Thymus (tissue), 11 donors: ENCODE data around the gene TMTC4. TPM values are rescaled to one million over a fixed set of nuclear protein-coding genes. Genes with fewer than 3 reads are reported as not detected.
"Not testable (repeated sequence)": the region's sequence is repeated elsewhere in the genome, so short reads cannot be mapped to it uniquely, and the experiment has no call there.

ENCODE experiments used
- DNase-seq, 9 donors: peaks; one replicate each; pipeline ENCODE4 v3.0.0-alpha.2; 2013; ENCODE audit warnings: low spot score in 9 of 9, low read depth in 6 of 9, missing footprints in 1 of 9
- H3K27ac ChIP-seq, 2 donors: one replicate each; pipeline ENCODE4 v1.5.1; 2013; ENCODE audit warnings: control low read depth in 1 of 2, low read depth in 1 of 2, low read length in 1 of 2, mild to moderate bottlenecking in 1 of 2, moderate library complexity in 1 of 2
- H3K27me3 ChIP-seq, 2 donors: one replicate each; pipeline ENCODE4 v1.5.1; 2013; ENCODE audit warnings: low read length in 1 of 2; ENCODE audit not compliant: control insufficient read depth in 2 of 2, insufficient read depth in 1 of 2
- H3K36me3 ChIP-seq, 2 donors: one replicate each; pipeline ENCODE4 v1.5.1; 2013; ENCODE audit warnings: low read length in 1 of 2, mild to moderate bottlenecking in 1 of 2, moderate library complexity in 1 of 2; ENCODE audit not compliant: control insufficient read depth in 2 of 2, insufficient read depth in 2 of 2
- H3K4me1 ChIP-seq, 2 donors: one replicate each; pipeline ENCODE4 v1.5.1; 2013; ENCODE audit warnings: low read length in 2 of 2; ENCODE audit not compliant: control insufficient read depth in 2 of 2, insufficient read depth in 2 of 2
- H3K4me3 ChIP-seq, 2 donors: one replicate each; pipeline ENCODE4 v1.5.1; 2013; ENCODE audit warnings: low read length in 2 of 2, control low read depth in 1 of 2, mild to moderate bottlenecking in 1 of 2
- H3K9me3 ChIP-seq, 2 donors: one replicate each; pipeline ENCODE4 v1.5.1; 2013; ENCODE audit warnings: low read length in 1 of 2, mild to moderate bottlenecking in 1 of 2; ENCODE audit not compliant: control insufficient read depth in 2 of 2, insufficient read depth in 1 of 2
- WGBS: extraction: QIAGEN DNeasy Blood & Tissue Kit; methylation state at CpG from one replicate; pipeline ENCODE4 v1.1.7; 2013; 5-methylcytosine and 5-hydroxymethylcytosine counted together
- polyA plus RNA-seq: library from polyadenylated mRNA; stranded (reverse); fragments of 200-250 nt; gene quantifications from one replicate; pipeline ENCODE4 v1.2.3, GENCODE V29; 2013
- total RNA-seq: library from RNA; stranded (reverse); fragments of 120-200 nt; gene quantifications from one replicate; pipeline ENCODE4 v1.2.4, GENCODE V29; 2013
- donor health status: healthy.

The TMTC4 gene
- total and polyA plus RNA-seq, 2 donors: 8.8 to 11.7 TPM

- Histone ChIP-seq H3K36me3 (no peaks in the 10 kb centered on the region), H3K27ac (peak within 1 kb of the TSS; percentile 65 to 92), H3K4me3 (peak within 1 kb of the TSS; percentile 54 to 81), H3K4me1 (peaks cover 3 to 14% of the 10 kb centered on the region in 2 donors), H3K27me3 (no peaks in the 10 kb centered on the region), H3K9me3 (no peaks in the 10 kb centered on the region)
- DNase-seq: peak; percentile 26 to 87 (median 65)
- WGBS: 10% methylated on average over 82 of the region's 82 CpGs
Observed at GRCh38 chr13:100588331-100589177, 86.0 kb downstream of the TMTC4 start, which contains the start of gene GGACT. Gene GGACT, minus strand, starts transcription at chr13:100588789. Its CDS starts 56,198 bp downstream, at chr13:100532591.

- H3K36me3 ChIP-seq: peaks cover 0 to 9% of the 10 kb centered on the region in 2 donors
- no peaks in the 10 kb centered on the region for H3K27me3 ChIP-seq
- peaks cover 0 to 5% of the 10 kb centered on the region in 2 donors for H3K9me3 ChIP-seq
- H3K4me3 ChIP-seq: no peak overlapping the region
- H3K4me1 ChIP-seq: peaks cover 3 to 14% of the 10 kb centered on the region in 2 donors
- WGBS: 61% methylated on average over 5 of the region's 5 CpGs
- H3K27ac ChIP-seq: no peak overlapping the region
- peak in 2 of 9 donors; percentile 9 to 37 for DNase-seq
Observed at GRCh38 chr13:100584896-100585295, 89.7 kb downstream of the TMTC4 start.

GRCh38 chr13:100581504-100581903, 93.1 kb downstream of the TMTC4 start:
- peaks cover 0 to 9% of the 10 kb centered on the region in 2 donors for H3K36me3 ChIP-seq
- no peak overlapping the region for H3K27ac ChIP-seq
- peaks cover 0 to 5% of the 10 kb centered on the region in 2 donors for H3K9me3 ChIP-seq
- 98% methylated on average over 2 of the region's 2 CpGs for WGBS
- peak in 1 of 9 donors; percentile 9 for DNase-seq
- no peaks in the 10 kb centered on the region for H3K27me3 ChIP-seq
- peaks cover 0 to 5% of the 10 kb centered on the region in 2 donors for H3K4me1 ChIP-seq
- no peak overlapping the region for H3K4me3 ChIP-seq

GRCh38 chr13:100581030-100581429, 93.6 kb downstream of the TMTC4 start:
- Histone ChIP-seq H3K4me3 (no peak overlapping the region), H3K36me3 (peaks cover 0 to 9% of the 10 kb centered on the region in 2 donors), H3K9me3 (peaks cover 0 to 5% of the 10 kb centered on the region in 2 donors), H3K27ac (no peak overlapping the region), H3K4me1 (peaks cover 0 to 5% of the 10 kb centered on the region in 2 donors), H3K27me3 (no peaks in the 10 kb centered on the region)
- WGBS: 94% methylated on average over 4 of the region's 4 CpGs
- DNase-seq: no peak

DNA sequence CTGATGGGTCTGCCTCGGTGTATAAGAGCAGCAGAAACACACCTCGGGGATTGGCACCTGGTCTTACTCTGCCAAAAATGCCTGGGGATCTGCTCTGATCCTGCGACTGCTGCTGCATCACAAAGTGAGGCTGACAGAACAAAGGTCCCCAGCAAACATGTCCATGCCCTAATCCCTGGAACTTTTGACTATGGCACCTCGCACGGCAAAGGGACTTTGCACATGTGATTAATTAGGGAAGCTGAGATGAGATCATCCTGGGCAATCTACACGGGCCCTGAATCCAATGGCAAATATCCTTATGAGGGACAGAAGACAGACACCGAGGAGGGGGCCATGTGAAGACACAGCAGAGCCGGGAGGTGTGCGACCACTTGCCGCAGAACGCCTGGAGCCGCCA, 94.5 kb downstream of the TMTC4 start:
- Histone ChIP-seq H3K36me3 (peaks cover 0 to 9% of the 10 kb centered on the region in 2 donors), H3K4me3 (no peak overlapping the region), H3K9me3 (peaks cover 0 to 5% of the 10 kb centered on the region in 2 donors), H3K27ac (no peak overlapping the region), H3K27me3 (no peaks in the 10 kb centered on the region), H3K4me1 (peaks cover 0 to 1% of the 10 kb centered on the region in 2 donors)
- no peak for DNase-seq
- WGBS: 96% methylated on average over 12 of the region's 12 CpGs

DNA sequence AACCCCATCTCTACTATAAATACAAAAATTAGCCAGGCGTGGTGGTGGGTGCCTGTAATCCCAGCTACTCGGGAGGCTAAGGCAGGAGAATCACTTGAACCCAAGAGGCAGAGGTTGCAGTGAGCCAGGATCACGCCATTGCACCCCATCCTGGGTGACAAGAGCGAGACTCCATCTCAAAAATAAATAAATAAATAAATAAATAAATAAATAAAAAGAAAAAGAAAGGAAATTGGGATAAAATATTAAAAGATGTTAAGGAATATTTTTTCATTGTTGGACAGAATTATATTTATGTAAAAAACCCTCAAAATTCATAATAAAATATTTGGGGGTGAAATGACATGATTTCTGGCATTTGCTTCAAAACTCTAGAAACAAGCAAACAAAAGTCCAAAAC, 97.4 kb downstream of the TMTC4 start:
- not testable (repeated sequence) for H3K4me1 ChIP-seq, H3K27me3 ChIP-seq, H3K9me3 ChIP-seq, H3K4me3 ChIP-seq, DNase-seq, H3K36me3 ChIP-seq, H3K27ac ChIP-seq
- WGBS: 97% methylated on average over 4 of the region's 4 CpGs

DNA sequence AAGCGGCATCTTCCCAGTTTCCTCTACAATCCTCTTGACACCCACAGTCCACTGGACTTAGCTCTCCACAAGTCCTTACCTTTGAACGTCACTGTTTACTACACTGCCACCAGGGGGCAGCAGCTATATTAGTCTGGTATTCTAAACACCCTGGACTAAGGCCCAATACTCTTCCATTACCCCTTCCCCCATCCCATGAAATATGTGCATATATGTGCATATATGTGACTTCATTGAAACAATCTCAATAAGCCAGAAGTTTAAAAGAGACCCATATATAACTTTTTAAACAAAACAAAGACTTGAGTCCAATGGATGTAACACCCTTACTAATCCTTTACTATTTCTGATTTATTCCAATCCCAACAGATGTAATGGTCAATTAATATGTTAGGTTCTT, 101.5 kb downstream of the TMTC4 start:
- peak in 8 of 9 donors; percentile 24 to 82 (median 52) for DNase-seq
- no peak overlapping the region for H3K4me3 ChIP-seq
- no peaks in the 10 kb centered on the region for H3K36me3 ChIP-seq
- no peak overlapping the region for H3K27ac ChIP-seq
- peaks cover 0 to 3% of the 10 kb centered on the region in 2 donors for H3K9me3 ChIP-seq
- 47% methylated on average over 2 of the region's 2 CpGs for WGBS
- H3K4me1 ChIP-seq: peaks cover 0 to 3% of the 10 kb centered on the region in 2 donors
- H3K27me3 ChIP-seq: no peaks in the 10 kb centered on the region

DNA sequence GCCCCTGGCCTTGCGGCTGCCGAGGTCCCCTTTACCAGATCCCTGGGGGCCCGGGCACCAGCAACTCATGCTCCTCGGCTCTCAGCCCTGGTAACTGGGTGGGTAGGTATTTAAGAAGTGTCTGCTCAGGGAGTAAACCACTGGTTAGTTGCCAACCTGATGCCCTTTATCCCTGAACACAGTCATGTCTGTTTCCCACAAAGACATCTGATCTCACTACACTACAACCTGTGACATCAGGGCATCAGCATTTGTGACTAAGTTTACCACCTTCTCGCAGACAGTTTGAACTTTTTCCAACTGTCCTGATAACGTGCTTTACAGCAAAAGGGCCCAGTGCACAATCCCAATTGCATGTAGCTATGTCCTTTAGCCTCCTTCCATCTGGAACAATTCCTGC, 108.1 kb downstream of the TMTC4 start:
- Histone ChIP-seq H3K27me3 (no peaks in the 10 kb centered on the region), H3K4me3 (no peak overlapping the region), H3K4me1 (peaks cover 7 to 30% of the 10 kb centered on the region in 2 donors), H3K27ac (no peak overlapping the region), H3K36me3 (no peaks in the 10 kb centered on the region), H3K9me3 (peaks cover 0 to 15% of the 10 kb centered on the region in 2 donors)
- no peak for DNase-seq
- 97% methylated on average over 6 of the region's 6 CpGs for WGBS

- peak overlapping the region in 1 of 2 donors; percentile 86 for H3K27ac ChIP-seq
- DNase-seq: peak in 7 of 9 donors; percentile 45 to 86 (median 66)
- H3K4me3 ChIP-seq: no peak overlapping the region
- H3K4me1 ChIP-seq: peaks cover 7 to 30% of the 10 kb centered on the region in 2 donors
- WGBS: 23% methylated on average over 8 of the region's 8 CpGs
- no peaks in the 10 kb centered on the region for H3K27me3 ChIP-seq
- no peaks in the 10 kb centered on the region for H3K36me3 ChIP-seq
- H3K9me3 ChIP-seq: peaks cover 0 to 15% of the 10 kb centered on the region in 2 donors
Observed at GRCh38 chr13:100565286-100565685, 109.3 kb downstream of the TMTC4 start.
